Measurements from ENCODE around the gene GEMIN8. TPM values are rescaled to one million over a fixed set of nuclear protein-coding genes. Genes with fewer than 3 reads are reported as not detected.

Gene GEMIN8
- total and polyA plus RNA-seq, 2 of the 8 experiments (the other 6 are each of a cell fraction or from before 2014, with no cell fraction given) = 18.2 to 31.4 TPM

GRCh38 chrX:13985697-13986435, 43.8 kb downstream of the GEMIN8 start:
- Histone ChIP-seq H3K18ac (ENCODE audit: extremely low read depth, low read length) (no peak overlapping the region), H2BK5ac (ENCODE audit: low read depth, low read length) (no peak overlapping the region), H3K27ac (ENCODE audit: low read depth, low read length) (no peak overlapping the region), H2BK15ac (ENCODE audit: low read length) (no peak overlapping the region), H3K79me1 (ENCODE audit: low read depth, low read length) (no peaks in the 10 kb centered on the region), H3K36me3 (ENCODE audit: control insufficient read depth in 2 of 4, insufficient read depth in 4 of 4, low read length in 3 of 4) (no peaks in the 10 kb centered on the region), H3K56ac (replicated peaks; ENCODE audit: insufficient read length, low read depth, low read length) (no peak overlapping the region), H4K20me1 (replicated peaks in 1 of 2; ENCODE audit: control insufficient read depth in 1 of 2, insufficient read depth in 2 of 2, low read length in 2 of 2) (no peaks in the 10 kb centered on the region), H3K4me2 (ENCODE audit: insufficient read depth in 1 of 2, low read depth in 2 of 2, low read length in 2 of 2) (no peak overlapping the region), H3K9ac (replicated peaks in 1 of 4; ENCODE audit: extremely low read depth in 1 of 4, low read depth in 3 of 4, low read length in 3 of 4) (no peak overlapping the region), H3K23me2 (ENCODE audit: low read depth, low read length) (no peaks in the 10 kb centered on the region), H3K4me1 (replicated peaks in 1 of 4; ENCODE audit: control insufficient read depth in 3 of 4, insufficient read depth in 4 of 4, low read length in 3 of 4) (peaks cover 0 to 3% (median 0%) of the 10 kb centered on the region in 4 experiments; a peak in 1 of 7 replicates), H3K14ac (ENCODE audit: insufficient read length) (no peak overlapping the region), H2BK20ac (ENCODE audit: low read length) (no peak overlapping the region), H3K4me3 (ENCODE audit: extremely low read depth in 1 of 4, insufficient read depth in 2 of 4, low read depth in 3 of 4, low read length in 4 of 4) (no peak overlapping the region), H3K23ac (ENCODE audit: insufficient read length) (no peak overlapping the region), H3K9me3 (ENCODE audit: insufficient read depth in 2 of 2, low read depth in 1 of 2, low read length in 1 of 2) (no peaks in the 10 kb centered on the region), H4K8ac (ENCODE audit: extremely low read depth, insufficient read depth, low read length) (no peak overlapping the region), H2BK120ac (replicated peaks; ENCODE audit: low read depth, low read length) (no peak overlapping the region), H3K79me2 (ENCODE audit: control insufficient read depth in 1 of 2, insufficient read depth in 2 of 2, low read length in 2 of 2) (no peaks in the 10 kb centered on the region), H3K27me3 (replicated peaks in 1 of 4; ENCODE audit: control insufficient read depth in 3 of 4, extremely low read depth in 1 of 4, insufficient read depth in 3 of 4, low read length in 3 of 4) (no peaks in the 10 kb centered on the region), H2BK12ac (ENCODE audit: low read depth, low read length) (no peak overlapping the region), H4K91ac (replicated peaks; ENCODE audit: insufficient read length, low read length) (no peak overlapping the region), H2AK5ac (ENCODE audit: low read depth, low read length) (no peak overlapping the region), H4K5ac (ENCODE audit: insufficient read length, low read depth, low read length) (no peak overlapping the region), H2AFZ (ENCODE audit: low read length) (no peak overlapping the region), H3K4ac (replicated peaks; ENCODE audit: insufficient read length, low read depth, low read length) (no peak overlapping the region)
- POLR2A ChIA-PET (ENCODE audit: partially characterized antibody) = no interaction called here
- CTCF ChIA-PET (ENCODE audit: partially characterized antibody) = no interaction called here
- WGBS, 2 experiments (ENCODE audit: extremely low coverage in 1 of 2, insufficient coverage in 1 of 2, insufficient read length in 1 of 2, insufficient replicate concordance in 2 of 2, low coverage in 1 of 2, low lambda C conversion rate in 2 of 2, missing lambda C conversion rate in 1 of 2) = 100% methylated on average over 1 of the region's 1 CpG; no CpG with 5 or more reads in 1 of the 2 experiments
- no peak for FAIRE-seq
- DNase-seq (ENCODE audit: low read depth in 1 of 2, low spot score in 2 of 2) = no peak
- no peak for TF ChIP-seq TBP (IDR thresholded peaks at IDR 0.05; ENCODE audit: low read depth, low read length)
- no peak for TF ChIP-seq SAP30 (IDR thresholded peaks at IDR 0.05; ENCODE audit: insufficient read depth, insufficient replicate concordance, low read length)
- no peak for TF ChIP-seq GABPA (IDR thresholded peaks at IDR 0.05; ENCODE audit: borderline replicate concordance, insufficient read depth, low read length)
- no peak for TF ChIP-seq KDM5A (IDR thresholded peaks at IDR 0.05; ENCODE audit: low read length)
- TF ChIP-seq RBBP5 (IDR thresholded peaks at IDR 0.05; ENCODE audit: borderline replicate concordance, low read depth, low read length) = no peak
- TF ChIP-seq EP300 (IDR thresholded peaks at IDR 0.05; ENCODE audit: borderline replicate concordance in 1 of 2, low read depth in 2 of 2, low read length in 2 of 2) = no peak
- TF ChIP-seq JUN (IDR thresholded peaks at IDR 0.05; ENCODE audit: low read depth, low read length) = no peak
- TF ChIP-seq HDAC2 (IDR thresholded peaks at IDR 0.05; ENCODE audit: borderline replicate concordance in 1 of 2, low read depth in 2 of 2, low read length in 2 of 2) = no peak
- no peak for TF ChIP-seq CEBPB (IDR thresholded peaks at IDR 0.05; ENCODE audit: low read depth, low read length)
- no peak for TF ChIP-seq TCF12 (IDR thresholded peaks at IDR 0.05; ENCODE audit: low read depth, low read length)
- no peak for TF ChIP-seq E2F6 (IDR thresholded peaks at IDR 0.05)
- no peak for TF ChIP-seq SP2 (IDR thresholded peaks at IDR 0.05; ENCODE audit: low read length)

Measured in H1 (cell line).